ENCODE data around the gene C8G. TPM values are rescaled to one million over a fixed set of nuclear protein-coding genes. Genes with fewer than 3 reads are reported as not detected.

C8G gene
- total and polyA plus RNA-seq, 9 of the 15 experiments (the other 6 are each of a cell fraction or from before 2014, with no cell fraction given), result 0.35 to 5.9 (median 2.7) TPM; not detected in 2

GRCh38 chr9:136964171-136964689, 19.2 kb downstream of the C8G start (continued):
- no peak for TF ChIP-seq ZBTB12 (CRISPR knock-in tag; IDR thresholded peaks at IDR 0.05)
- TF ChIP-seq CREB3 (tag; conservative IDR thresholded peaks at IDR 0.05; ENCODE audit: low read depth), result no peak
- TF ChIP-seq MEIS2 (IDR thresholded peaks at IDR 0.05; ENCODE audit: partially characterized antibody), result peak; percentile 40
- no peak for TF ChIP-seq ZNF253 (CRISPR knock-in tag; conservative IDR thresholded peaks at IDR 0.05)
- no peak for TF ChIP-seq CAMTA2 (CRISPR knock-in tag; conservative IDR thresholded peaks at IDR 0.05)
- TF ChIP-seq ZNF707 (CRISPR knock-in tag; conservative IDR thresholded peaks at IDR 0.05), result no peak
- TF ChIP-seq ZNF589 (CRISPR knock-in tag; IDR thresholded peaks at IDR 0.05; ENCODE audit: low read depth), result no peak
- no peak for TF ChIP-seq ZNF174 (CRISPR knock-in tag; IDR thresholded peaks at IDR 0.05)
- no peak for TF ChIP-seq GABPB1 (CRISPR knock-in tag; IDR thresholded peaks at IDR 0.05)
- TF ChIP-seq HDAC1 (IDR thresholded peaks at IDR 0.05), result peak in 1 of 2 experiments; percentile 43; a peak in 1 of 4 replicates
- TF ChIP-seq DLX4 (CRISPR knock-in tag; IDR thresholded peaks at IDR 0.05), result no peak
- no peak for TF ChIP-seq ZNF668 (CRISPR knock-in tag; IDR thresholded peaks at IDR 0.05)
- no peak for TF ChIP-seq NEUROD1 (IDR thresholded peaks at IDR 0.05; ENCODE audit: borderline replicate concordance, low read depth, low read length, partially characterized antibody)
- TF ChIP-seq HDAC8 (tag; IDR thresholded peaks at IDR 0.05), result no peak
- TF ChIP-seq SETDB1 (IDR thresholded peaks at IDR 0.05; ENCODE audit: low read length), result no peak
- TF ChIP-seq TCF15 (CRISPR knock-in tag; IDR thresholded peaks at IDR 0.05), result no peak
- peak; percentile 58 for TF ChIP-seq RBFOX2 (IDR thresholded peaks at IDR 0.05; ENCODE audit: low read depth, low read length)
- no peak for TF ChIP-seq ZNF134 (CRISPR knock-in tag; conservative IDR thresholded peaks at IDR 0.05)
- no peak for TF ChIP-seq CC2D1A (IDR thresholded peaks at IDR 0.05)
- TF ChIP-seq CBX2 (IDR thresholded peaks at IDR 0.05; ENCODE audit: insufficient read depth, low read length, poor library complexity, severe bottlenecking), result no peak
- no peak for TF ChIP-seq FUS (optimal IDR thresholded peaks at IDR 0.05; ENCODE audit: low read depth, low read length)
- TF ChIP-seq STAT5B (CRISPR knock-in tag; IDR thresholded peaks at IDR 0.05), result no peak
- TF ChIP-seq FOS (IDR thresholded peaks at IDR 0.05; ENCODE audit: extremely low read depth, insufficient read length), result no peak
- TF ChIP-seq KHSRP (IDR thresholded peaks at IDR 0.05), result no peak
- TF ChIP-seq TOE1 (IDR thresholded peaks at IDR 0.05; ENCODE audit: borderline replicate concordance), result no peak
- TF ChIP-seq TOE1 (CRISPR knock-in tag; IDR thresholded peaks at IDR 0.05; ENCODE audit: borderline replicate concordance, low read depth), result no peak
- TF ChIP-seq ZKSCAN8 (CRISPR knock-in tag; IDR thresholded peaks at IDR 0.05), result no peak
